ENCODE results near the gene ACTL6B. TPM values are rescaled to one million over a fixed set of nuclear protein-coding genes. Genes with fewer than 3 reads are reported as not detected.

ACTL6B gene
- total and polyA plus RNA-seq, 7 experiments from 2014 or later = not detected

GRCh38 chr7:100604028-100604975 is 51.9 kb downstream of the ACTL6B start:
- no peaks in the 10 kb centered on the region for H3K36me3 Mint-ChIP-seq
- H3K9me3 ChIP-seq (ENCODE audit: control insufficient read depth in 2 of 3, low read length in 3 of 3) = no peaks in the 10 kb centered on the region
- peak in 8 of 9 donors; percentile 47 to 81 (median 59) for DNase-seq

GRCh38 chr7:100603726-100604027 is 52.6 kb downstream of the ACTL6B start:
- no peaks in the 10 kb centered on the region for H3K27me3 ChIP-seq (ENCODE audit: control insufficient read depth in 2 of 2, insufficient read depth in 2 of 2, low read length in 2 of 2)
- no peaks in the 10 kb centered on the region for H3K9me3 ChIP-seq (ENCODE audit: control insufficient read depth in 2 of 3, low read length in 3 of 3)
- peaks cover 0 to 15% (median 0%) of the 10 kb centered on the region in 5 donors for H3K27me3 Mint-ChIP-seq
- POLR2A ChIA-PET = interaction anchor here (0.5 to 2.6 kb wide), 10 partner anchors 9 to 126 kb away, joined by 3 to 29 read pairs (median 4); partner anchors contain the start of genes FBXO24, LRCH4 and MOSPD3
- CTCF ChIA-PET = interaction anchor here (0.9 to 1.6 kb wide), 4 partner anchors 15 to 87 kb away, joined by 3 to 6 read pairs (median 3); no protein-coding TSS in a partner anchor
- peak overlapping the region; percentile 66 for H3K4me3 ChIP-seq (ENCODE audit: low read length)
- intact Hi-C loops (cut with micrococcal nuclease) = loop anchor here (1.0 to 2.0 kb wide), 16 partner anchors 9 to 249 kb away; partner anchors contain the start of genes FBXO24 (in 2 of the 2), GNB2 (in 2 of the 2), LRCH4 (in 2 of the 2) and MOSPD3 (in 2 of the 2)
- ATAC-seq (peak; percentile 10), DNase-seq (no peak)
- peaks cover 0 to 2% (median 0%) of the 10 kb centered on the region in 11 donors for H3K9me3 Mint-ChIP-seq
- peaks cover 7 to 36% (median 16%) of the 10 kb centered on the region in 7 donors for H3K4me1 Mint-ChIP-seq
- no peaks in the 10 kb centered on the region for H3K36me3 Mint-ChIP-seq
- peak overlapping the region; percentile 67 for H3K27ac ChIP-seq (ENCODE audit: low read depth, low read length)
- H3K27ac Mint-ChIP-seq = peak overlapping the region; percentile 21 to 92 (median 84)
- no peaks in the 10 kb centered on the region for H3K36me3 ChIP-seq (ENCODE audit: control insufficient read depth in 2 of 3, insufficient read depth in 3 of 3, low read length in 3 of 3)
- H3K4me3 Mint-ChIP-seq = peak overlapping the region; percentile 56 to 94 (median 84)
- H3K4me1 ChIP-seq (ENCODE audit: control insufficient read depth in 2 of 2, insufficient read depth in 2 of 2, low read length in 2 of 2) = peaks cover 6 to 10% of the 10 kb centered on the region in 2 donors

More at GRCh38 chr7:100604028-100604975, 51.9 kb downstream of the ACTL6B start:
- H3K4me1 Mint-ChIP-seq = peaks cover 7 to 35% (median 16%) of the 10 kb centered on the region in 7 donors
- Histone ChIP-seq H3K4me3 (ENCODE audit: low read length) (peak overlapping the region; percentile 70), H3K4me1 (ENCODE audit: control insufficient read depth in 2 of 2, insufficient read depth in 2 of 2, low read length in 2 of 2) (peaks cover 6 to 10% of the 10 kb centered on the region in 2 donors), H3K27ac (ENCODE audit: low read depth, low read length) (peak overlapping the region; percentile 67), H3K36me3 (ENCODE audit: control insufficient read depth in 2 of 3, insufficient read depth in 3 of 3, low read length in 3 of 3) (no peaks in the 10 kb centered on the region), H3K27me3 (ENCODE audit: control insufficient read depth in 2 of 2, insufficient read depth in 2 of 2, low read length in 2 of 2) (no peaks in the 10 kb centered on the region)
- peaks cover 0 to 2% (median 0%) of the 10 kb centered on the region in 11 donors for H3K9me3 Mint-ChIP-seq
- H3K27me3 Mint-ChIP-seq = peaks cover 0 to 15% (median 0%) of the 10 kb centered on the region in 5 donors
- peak overlapping the region; percentile 79 to 94 (median 87) for H3K4me3 Mint-ChIP-seq
- peak overlapping the region; percentile 21 to 92 (median 84) for H3K27ac Mint-ChIP-seq
- POLR2A ChIA-PET = interaction anchor here (0.5 to 4.8 kb wide), 13 partner anchors 8 to 127 kb away, joined by 3 to 50 read pairs (median 4); partner anchors contain the start of genes FBXO24, LRCH4 and MOSPD3
- peak; percentile 81 for ATAC-seq
- CTCF ChIA-PET = interaction anchor here (0.9 to 1.6 kb wide), 9 partner anchors 10 to 92 kb away, joined by 3 to 6 read pairs (median 3); no protein-coding TSS in a partner anchor
- intact Hi-C loops (cut with micrococcal nuclease) = loop anchor here (1.0 to 2.0 kb wide), 16 partner anchors 8 to 248 kb away; partner anchors contain the start of genes FBXO24 (in 2 of the 2), GNB2 (in 2 of the 2), LRCH4 (in 2 of the 2) and MOSPD3 (in 2 of the 2)

- H3K4me1 ChIP-seq (ENCODE audit: control insufficient read depth in 2 of 2, insufficient read depth in 2 of 2, low read length in 2 of 2) = peaks cover 6 to 10% of the 10 kb centered on the region in 2 donors
- no peak for ATAC-seq
- POLR2A ChIA-PET = interaction anchor here (0.7 to 2.6 kb wide), 9 partner anchors 9 to 70 kb away, joined by 3 to 29 read pairs (median 5); partner anchors contain the start of genes FBXO24, LRCH4 and MOSPD3
- no peaks in the 10 kb centered on the region for H3K27me3 ChIP-seq (ENCODE audit: control insufficient read depth in 2 of 2, insufficient read depth in 2 of 2, low read length in 2 of 2)
- peaks cover 0 to 15% (median 0%) of the 10 kb centered on the region in 5 donors for H3K27me3 Mint-ChIP-seq
- intact Hi-C loops (cut with micrococcal nuclease) = no loop called here
- peak overlapping the region; percentile 66 for H3K4me3 ChIP-seq (ENCODE audit: low read length)
- no peak for DNase-seq
- peak overlapping the region; percentile 67 for H3K27ac ChIP-seq (ENCODE audit: low read depth, low read length)
- H3K27ac Mint-ChIP-seq = peak overlapping the region; percentile 7 to 92 (median 66)
- no peaks in the 10 kb centered on the region for H3K36me3 ChIP-seq (ENCODE audit: control insufficient read depth in 2 of 3, insufficient read depth in 3 of 3, low read length in 3 of 3)
- no peaks in the 10 kb centered on the region for H3K9me3 ChIP-seq (ENCODE audit: control insufficient read depth in 2 of 3, low read length in 3 of 3)
- H3K9me3 Mint-ChIP-seq = peaks cover 0 to 2% (median 0%) of the 10 kb centered on the region in 11 donors
- peak overlapping the region; percentile 56 to 94 (median 84) for H3K4me3 Mint-ChIP-seq
- H3K4me1 Mint-ChIP-seq = peaks cover 7 to 41% (median 20%) of the 10 kb centered on the region in 7 donors
- no peaks in the 10 kb centered on the region for H3K36me3 Mint-ChIP-seq
- CTCF ChIA-PET = interaction anchor here (0.9 to 1.6 kb wide), 5 partner anchors 13 to 87 kb away, joined by 3 to 6 read pairs (median 3); no protein-coding TSS in a partner anchor
Observed at GRCh38 chr7:100602889-100603725, 53.1 kb downstream of the ACTL6B start.

DNA sequence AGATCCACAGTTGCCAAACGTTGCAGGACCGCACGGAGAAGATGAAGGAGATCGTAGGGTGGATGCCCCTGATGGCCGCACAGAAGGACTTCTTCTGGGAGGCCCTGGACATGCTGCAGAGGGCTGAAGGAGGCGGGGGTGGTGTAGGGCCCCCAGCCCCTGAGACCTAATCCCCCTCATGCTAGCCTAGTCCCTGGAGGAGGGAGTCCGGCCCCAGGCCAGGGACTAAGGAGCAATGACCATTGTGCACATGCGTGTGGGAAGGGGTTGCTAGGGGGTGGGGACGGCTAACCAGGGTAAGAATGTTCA is 55.6 kb downstream of the ACTL6B start:
- Mint-ChIP-seq H3K27me3 (peaks cover 0 to 8% (median 0%) of the 10 kb centered on the region in 5 donors), H3K4me1 (peaks cover 11 to 28% (median 17%) of the 10 kb centered on the region in 7 donors), H3K9me3 (peaks cover 0 to 2% (median 0%) of the 10 kb centered on the region in 11 donors), H3K27ac (no peak overlapping the region), H3K4me3 (no peak overlapping the region), H3K36me3 (no peaks in the 10 kb centered on the region)
- Histone ChIP-seq H3K36me3 (ENCODE audit: control insufficient read depth in 2 of 3, insufficient read depth in 3 of 3, low read length in 3 of 3) (no peaks in the 10 kb centered on the region), H3K27me3 (ENCODE audit: control insufficient read depth in 2 of 2, insufficient read depth in 2 of 2, low read length in 2 of 2) (no peaks in the 10 kb centered on the region), H3K4me1 (ENCODE audit: control insufficient read depth in 2 of 2, insufficient read depth in 2 of 2, low read length in 2 of 2) (peaks cover 6 to 10% of the 10 kb centered on the region in 2 donors), H3K9me3 (ENCODE audit: control insufficient read depth in 2 of 3, low read length in 3 of 3) (no peaks in the 10 kb centered on the region), H3K4me3 (ENCODE audit: low read length) (no peak overlapping the region), H3K27ac (ENCODE audit: low read depth, low read length) (no peak overlapping the region)
- intact Hi-C loops (cut with micrococcal nuclease) = no loop called here
- ATAC-seq (no peak), DNase-seq (no peak)
- CTCF ChIA-PET = interaction anchor here (0.6 kb wide), 1 partner anchor 25 kb away, joined by 3 read pairs; no protein-coding TSS in a partner anchor
- POLR2A ChIA-PET = no interaction called here

GRCh38 chr7:100599911-100600729 is 56.1 kb downstream of the ACTL6B start:
- no peak for ATAC-seq
- Histone ChIP-seq H3K27ac (ENCODE audit: low read depth, low read length) (no peak overlapping the region), H3K36me3 (ENCODE audit: control insufficient read depth in 2 of 3, insufficient read depth in 3 of 3, low read length in 3 of 3) (no peaks in the 10 kb centered on the region), H3K4me1 (ENCODE audit: control insufficient read depth in 2 of 2, insufficient read depth in 2 of 2, low read length in 2 of 2) (peaks cover 5 to 6% of the 10 kb centered on the region in 2 donors), H3K9me3 (ENCODE audit: control insufficient read depth in 2 of 3, low read length in 3 of 3) (no peaks in the 10 kb centered on the region), H3K27me3 (ENCODE audit: control insufficient read depth in 2 of 2, insufficient read depth in 2 of 2, low read length in 2 of 2) (no peaks in the 10 kb centered on the region), H3K4me3 (ENCODE audit: low read length) (no peak overlapping the region)
- Mint-ChIP-seq H3K4me1 (peaks cover 6 to 22% (median 14%) of the 10 kb centered on the region in 7 donors), H3K9me3 (peaks cover 0 to 2% (median 0%) of the 10 kb centered on the region in 11 donors), H3K36me3 (no peaks in the 10 kb centered on the region), H3K4me3 (no peak overlapping the region), H3K27ac (no peak overlapping the region), H3K27me3 (peaks cover 0 to 2% (median 0%) of the 10 kb centered on the region in 5 donors)
- intact Hi-C loops (cut with micrococcal nuclease) = no loop called here
- CTCF ChIA-PET = interaction anchor here (0.6 kb wide), 1 partner anchor 26 kb away, joined by 3 read pairs; no protein-coding TSS in a partner anchor
- POLR2A ChIA-PET = interaction anchor here (1.6 kb wide), 1 partner anchor 14 kb away, joined by 5 read pairs; the partner anchor contains the start of genes FBXO24 and LRCH4
- DNase-seq = no peak
